Activated gamma-delta T cell treated with anti-CD3 and anti-CD28 coated beads, Interleukin-2, amount 50 U/mL, for 16 hours (primary cell): ENCODE data around the gene SLC22A14.
"Not testable (repeated sequence)": the region's sequence is repeated elsewhere in the genome, so short reads cannot be mapped to it uniquely, and the experiment has no call there.

Experiments used
- DNase-seq: peaks from one replicate; pipeline ENCODE4 v3.0.0-alpha.2; 2020; ENCODE audit warnings: low read depth

The SLC22A14 gene

GRCh38 chr3:38314112-38314763 is 32.1 kb downstream of the SLC22A14 start:
- DNase-seq, result no peak

- DNase-seq, result no peak
Observed at GRCh38 chr3:38314764-38315487, 32.8 kb downstream of the SLC22A14 start.

DNA sequence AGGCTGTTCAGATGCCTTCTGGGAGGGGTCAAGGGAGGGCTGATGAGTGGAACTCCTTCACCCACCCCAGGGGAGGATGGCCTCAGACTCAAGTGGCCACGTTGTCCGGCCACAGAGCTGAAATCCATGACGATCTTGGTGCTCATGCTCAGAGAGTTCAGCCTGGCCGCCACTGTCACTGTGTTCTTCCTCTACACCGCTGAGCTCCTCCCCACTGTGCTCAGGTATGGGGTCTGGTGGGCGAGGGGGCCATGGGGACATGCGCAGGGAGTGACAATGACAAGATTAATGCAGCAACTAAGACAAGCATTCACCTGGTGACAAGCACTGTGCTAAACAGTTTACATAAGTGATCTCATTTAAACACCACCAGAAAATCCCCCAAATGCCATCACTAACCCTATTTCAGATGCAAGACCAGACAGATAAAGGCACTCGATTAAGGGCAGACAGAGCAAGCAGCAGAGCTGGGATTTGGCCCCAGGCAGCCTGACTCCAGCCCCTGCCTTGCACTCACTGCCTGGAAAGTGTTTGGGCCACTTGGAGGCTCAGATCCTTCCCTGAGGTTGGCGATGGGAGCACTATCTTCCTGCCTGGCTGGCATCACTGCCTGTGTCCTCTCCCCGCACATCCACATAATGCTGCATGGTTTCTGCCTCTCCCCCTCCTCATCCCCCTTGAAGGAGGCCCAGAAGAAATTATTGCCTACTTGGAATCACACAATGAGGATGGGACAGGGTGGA is 33.6 kb downstream of the SLC22A14 start:
- DNase-seq, result no peak

DNA sequence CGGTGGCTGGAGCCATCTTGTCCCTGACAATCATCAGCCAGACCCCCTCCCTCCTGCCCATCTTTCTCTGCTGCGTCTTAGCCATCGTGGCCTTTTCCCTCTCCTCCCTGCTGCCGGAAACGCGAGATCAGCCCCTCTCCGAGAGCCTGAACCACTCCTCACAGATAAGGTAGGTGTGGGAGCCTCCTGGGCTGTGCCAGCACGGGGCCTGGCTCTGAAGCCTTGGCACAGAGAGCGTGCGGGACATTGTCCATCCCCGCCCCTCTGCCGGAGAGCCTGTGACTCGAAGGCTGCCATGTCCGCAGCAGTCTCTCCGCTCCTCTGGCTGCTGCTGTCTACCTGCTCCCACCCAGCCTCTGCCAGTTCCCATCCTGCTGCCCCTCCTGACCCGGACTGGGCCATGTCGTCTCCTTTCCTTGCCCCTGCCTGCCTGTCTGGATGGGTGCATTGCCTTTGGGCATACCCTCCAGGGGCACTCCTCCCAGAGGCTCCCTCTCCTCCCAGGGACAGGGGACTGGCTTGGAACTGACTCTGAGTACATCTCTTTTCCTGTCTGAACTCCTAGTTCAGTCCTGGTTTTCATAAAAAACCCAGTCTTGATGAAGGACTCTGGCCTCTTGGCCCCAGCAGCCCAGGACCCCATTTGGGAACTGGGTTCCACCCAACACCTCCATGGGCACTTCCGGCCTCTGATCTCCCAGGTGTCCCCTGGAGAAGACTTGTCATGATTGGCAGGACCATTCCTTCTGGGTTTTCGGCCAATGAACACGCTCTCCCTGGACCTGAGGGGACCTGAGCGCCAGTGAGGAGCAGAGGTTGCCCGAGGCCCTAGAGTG is 34.5 kb downstream of the SLC22A14 start:
- no peak for DNase-seq

DNA sequence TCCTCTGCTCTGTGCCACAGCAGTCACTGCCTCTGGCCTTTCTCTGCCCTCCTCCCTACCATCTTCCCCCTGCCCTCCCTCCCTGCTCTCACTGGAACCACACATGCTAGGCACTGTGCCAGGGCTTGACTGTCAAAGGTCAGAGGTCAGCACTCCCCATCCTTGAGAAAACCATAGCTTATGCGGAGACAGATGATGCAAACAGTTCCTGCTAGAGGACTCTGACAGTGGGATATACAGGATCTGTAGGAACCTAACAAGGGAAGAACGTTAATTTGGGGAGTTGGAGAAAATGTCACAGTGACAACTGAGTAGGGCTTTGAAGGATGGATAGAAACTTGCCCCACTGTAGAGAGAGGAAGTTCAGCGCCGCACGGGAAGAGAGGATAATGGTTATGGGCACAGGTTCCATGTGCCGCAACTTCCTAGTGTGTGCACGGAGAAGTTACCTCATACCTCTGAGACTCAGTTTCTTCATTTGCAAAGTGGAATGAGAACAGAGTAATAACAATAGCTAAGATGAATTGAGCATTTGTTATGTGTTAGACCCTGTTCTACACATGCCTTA is 35.2 kb downstream of the SLC22A14 start:
- DNase-seq, result no peak

GRCh38 chr3:38318766-38319671 is 36.9 kb downstream of the SLC22A14 start:
- no peak for DNase-seq

GRCh38 chr3:38320638-38321037 is 38.5 kb downstream of the SLC22A14 start:
- DNase-seq, result not testable (repeated sequence)

GRCh38 chr3:38323060-38323459 is 41.0 kb downstream of the SLC22A14 start:
- no peak for DNase-seq

DNA sequence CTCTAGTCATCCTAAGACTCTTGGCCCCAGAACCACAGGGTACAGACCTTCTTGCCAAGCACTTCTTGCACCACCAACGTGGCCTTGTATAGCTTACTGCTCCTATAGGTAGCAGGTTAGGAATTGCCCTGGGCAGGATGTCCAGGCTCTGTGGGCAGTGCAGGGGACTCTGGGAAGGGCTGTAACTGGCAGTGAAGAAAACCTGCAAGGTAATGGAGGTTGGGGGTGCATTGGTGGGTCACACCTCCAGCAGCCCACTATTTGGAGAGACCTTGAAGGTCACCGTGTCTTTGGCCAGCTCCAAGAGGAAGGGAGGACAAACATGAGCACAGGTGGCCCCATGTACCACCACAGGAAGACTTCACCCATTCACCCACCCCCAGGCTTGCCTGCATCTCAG is 43.2 kb downstream of the SLC22A14 start:
- DNase-seq, result no peak

- no peak for DNase-seq
Observed at GRCh38 chr3:38327335-38328009, 45.4 kb downstream of the SLC22A14 start.

DNA sequence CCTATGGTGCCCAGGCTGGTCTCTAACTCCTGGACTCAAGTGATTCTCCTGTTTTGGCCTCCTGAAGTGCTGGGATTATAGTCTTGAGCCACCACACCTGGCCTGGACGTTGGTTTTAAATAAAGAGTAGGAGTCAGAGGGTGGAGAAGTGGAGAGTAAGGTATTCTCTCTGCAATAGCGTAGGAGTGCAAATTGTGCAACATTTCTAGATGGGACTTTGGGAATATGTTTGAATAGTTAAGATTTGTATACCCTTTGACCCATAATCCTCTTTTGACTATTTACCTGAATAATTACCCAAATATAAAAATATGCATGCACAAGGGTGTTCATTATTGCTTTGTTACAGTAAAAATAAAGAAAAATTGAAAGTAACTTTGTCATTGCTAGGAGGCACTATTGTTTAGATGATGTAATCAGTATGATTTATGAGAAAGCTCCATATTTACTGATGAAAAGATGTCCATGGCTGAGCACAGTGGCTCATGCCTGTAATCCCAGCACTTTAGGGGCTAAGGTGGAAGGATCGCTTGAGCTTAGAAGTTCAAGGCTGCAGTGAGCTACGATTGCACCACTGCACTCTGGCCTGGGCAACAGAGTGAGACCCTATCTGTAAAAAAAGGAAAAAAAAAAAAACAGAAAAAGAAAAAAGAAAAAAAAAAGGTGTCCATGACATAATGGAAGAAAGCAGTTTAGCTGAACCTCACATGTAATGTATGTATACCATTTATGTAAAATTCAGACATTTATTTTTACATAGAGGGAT is 49.3 kb downstream of the SLC22A14 start:
- DNase-seq, result no peak

DNA sequence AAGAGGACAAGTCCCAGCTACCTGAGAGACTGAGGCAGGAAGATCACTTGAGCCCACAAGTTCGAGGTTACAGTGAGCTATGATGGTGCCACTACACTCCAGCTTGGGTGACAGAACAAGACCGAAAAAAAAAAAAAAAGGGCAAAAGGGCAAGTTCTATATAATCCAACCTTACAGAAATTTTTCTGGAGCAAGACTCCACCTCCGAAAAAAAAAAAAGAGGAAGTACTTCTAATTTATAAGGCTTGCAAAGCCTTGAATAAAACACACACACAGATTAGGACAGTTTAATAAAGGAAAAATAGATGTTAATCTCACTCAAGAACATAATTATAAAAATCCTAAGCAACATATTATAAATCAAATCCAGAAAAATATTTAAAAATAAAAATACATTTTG is 50.1 kb downstream of the SLC22A14 start:
- DNase-seq, result no peak

- no peak for DNase-seq
Observed at GRCh38 chr3:38334142-38335055, 52.3 kb downstream of the SLC22A14 start.

DNA sequence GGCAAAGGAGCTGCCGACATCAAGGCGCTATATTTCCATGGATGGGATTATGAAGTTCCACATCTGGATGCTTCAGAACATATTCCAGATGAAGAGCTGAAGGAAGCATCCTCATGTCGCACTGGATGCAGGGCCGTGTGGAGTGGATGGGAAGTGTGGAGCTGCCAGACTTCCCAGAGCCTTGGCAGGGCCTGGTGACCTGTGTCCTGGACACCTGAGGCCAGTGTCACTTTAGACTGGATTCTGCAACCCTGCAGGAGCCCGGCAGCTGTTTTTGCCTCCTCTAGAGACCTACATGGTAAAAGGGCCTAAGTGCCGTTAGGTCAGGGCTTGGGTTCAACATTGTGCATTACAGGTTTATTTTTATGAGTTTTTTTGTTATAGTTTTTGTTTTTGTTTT is 53.2 kb downstream of the SLC22A14 start:
- no peak for DNase-seq

- no peak for DNase-seq
Observed at GRCh38 chr3:38337703-38338102, 55.6 kb downstream of the SLC22A14 start.

GRCh38 chr3:38343797-38344594 is 61.9 kb downstream of the SLC22A14 start:
- DNase-seq, result no peak

- no peak for DNase-seq
Observed at GRCh38 chr3:38345879-38346586, 63.9 kb downstream of the SLC22A14 start.
